ENCODE data around the gene RSPO4. TPM values are rescaled to one million over a fixed set of nuclear protein-coding genes. Genes with fewer than 3 reads are reported as not detected.

Gene RSPO4
- total RNA-seq, 1 experiment from 2014 or later, result 6.7 TPM

- H3K23me2 ChIP-seq (ENCODE audit: insufficient read length, low read depth, low read length, poor library complexity, severe bottlenecking), result no peaks in the 10 kb centered on the region
- H3K56ac ChIP-seq (ENCODE audit: insufficient read length, low read depth, low read length), result no peak overlapping the region
- no peak overlapping the region for H3K9ac ChIP-seq (ENCODE audit: extremely low read depth, insufficient read length, low read length)
- no peak overlapping the region for H3K4ac ChIP-seq (ENCODE audit: low read depth, low read length)
- no peak overlapping the region for H2BK15ac ChIP-seq (ENCODE audit: low read depth, low read length)
- no peak overlapping the region for H4K5ac ChIP-seq (ENCODE audit: insufficient read length, low read depth, low read length)
- H2BK20ac ChIP-seq (ENCODE audit: low read depth, low read length, poor library complexity, severe bottlenecking), result no peak overlapping the region
- Mint-ChIP-seq H3K27ac (no peak overlapping the region), H3K36me3 (ENCODE audit: insufficient read depth in 1 of 3, low read depth in 3 of 3) (no peaks in the 10 kb centered on the region; a peak in 1 of 7 replicates), H3K27me3 (ENCODE audit: low read depth) (peaks cover 19% of the 10 kb centered on the region), H3K4me3 (no peak overlapping the region), H3K9me3 (peaks cover 0 to 2% of the 10 kb centered on the region in 2 experiments; a peak in 2 of 5 replicates), H3K4me1 (peaks cover 0 to 3% of the 10 kb centered on the region in 2 experiments; a peak in 1 of 4 replicates)
- H3K9me3 ChIP-seq (ENCODE audit: control insufficient read depth, low read depth, low read length), result no peaks in the 10 kb centered on the region
- no peaks in the 10 kb centered on the region for H4K20me1 ChIP-seq (ENCODE audit: control insufficient read depth, insufficient read depth, insufficient read length)
- no peak overlapping the region for H4K8ac ChIP-seq (replicated peaks; ENCODE audit: insufficient read length, low read depth, low read length)
- no peak overlapping the region for H3K27ac ChIP-seq (ENCODE audit: insufficient read length, low read depth, low read length)
- H3K4me1 ChIP-seq (ENCODE audit: insufficient read depth, low read length), result no peaks in the 10 kb centered on the region
- no peak overlapping the region for H2BK5ac ChIP-seq (ENCODE audit: insufficient read length, low read length)
- no peaks in the 10 kb centered on the region for H3K27me3 ChIP-seq (ENCODE audit: insufficient read depth, low read length)
- no peak overlapping the region for H2AK5ac ChIP-seq (ENCODE audit: insufficient read length, low read length)
- H2BK12ac ChIP-seq (ENCODE audit: insufficient read length, low read depth, low read length), result no peak overlapping the region
- DNase-seq, result no peak
- no CpG with 5 or more reads among the region's 3 CpGs for WGBS (ENCODE audit: extremely low coverage, insufficient read length, low lambda C conversion rate)
- H3K79me1 ChIP-seq (ENCODE audit: insufficient read depth, low read depth, low read length, poor library complexity, severe bottlenecking), result no peaks in the 10 kb centered on the region
- no peak overlapping the region for H3K4me2 ChIP-seq (ENCODE audit: insufficient read depth, insufficient read length, low read length)
- no peak overlapping the region for H3K23ac ChIP-seq (ENCODE audit: insufficient read length, low read depth, low read length)
- no peak overlapping the region for H4K91ac ChIP-seq (ENCODE audit: insufficient read length, low read depth, low read length)
- H3K18ac ChIP-seq (ENCODE audit: insufficient read length, low read depth, low read length), result no peak overlapping the region
- H3T11ph ChIP-seq (ENCODE audit: low read length), result no peak overlapping the region
- TF ChIP-seq CTCF (conservative IDR thresholded peaks at IDR 0.05), result no peak
- no peaks in the 10 kb centered on the region for H3K79me2 ChIP-seq (ENCODE audit: insufficient read depth, low read length)
- H3K14ac ChIP-seq (ENCODE audit: insufficient read depth, low read length), result no peak overlapping the region
- no peak overlapping the region for H2BK120ac ChIP-seq (ENCODE audit: low read depth, low read length, poor library complexity, severe bottlenecking)
- no peak overlapping the region for H2AFZ ChIP-seq (ENCODE audit: low read length)
These were observed 33.4 kb upstream of the RSPO4 start for GRCh38 chr20:1035466-1035865.

Data from H9 (cell line).